MCF 10A (cell line): ENCODE measurements around the gene THSD7B. TPM values are rescaled to one million over a fixed set of nuclear protein-coding genes. Genes with fewer than 3 reads are reported as not detected.

Source experiments
- BruUV-seq: library from RNA; stranded (reverse); fragments of 400-500 nt; replicated peaks from 2 replicates; lab custom pipeline; 2021; lab: Mats Ljungman, UMichigan
- CTCF ChIA-PET: fragments of 300-600 bp; sonication (Branson Sonifier 250); formaldehyde crosslinking; extraction: SDS; loops from one replicate; lab custom pipeline; 2021; ENCODE audit warnings: antibody characterized with exemption, inconsistent platforms; lab: Yijun Ruan, JAX
- POLR2A ChIA-PET: fragments of 300-600, 350-650 bp; sonication (Branson Sonifier 250); formaldehyde crosslinking; extraction: SDS; loops from one replicate; lab custom pipeline; 2020; ENCODE audit warnings: antibody characterized with exemption, inconsistent platforms; lab: Yijun Ruan, JAX
- DNase-seq: peaks from one replicate; pipeline ENCODE4 v3.0.0-alpha.2; 2018; ENCODE audit not compliant: unreplicated experiment
- H3K27ac Mint-ChIP-seq: one replicate; pipeline ENCODE4 v1.8.0; 2022; ENCODE audit warnings: mild to moderate bottlenecking, low read depth, mixed read lengths; ENCODE audit not compliant: unreplicated experiment
- H3K27me3 Mint-ChIP-seq: one replicate; pipeline ENCODE4 v1.8.0; 2022; ENCODE audit warnings: mixed read lengths; ENCODE audit not compliant: insufficient read depth, unreplicated experiment
- H3K36me3 Mint-ChIP-seq: one replicate; pipeline ENCODE4 v1.8.0; 2022; ENCODE audit warnings: mild to moderate bottlenecking, moderate library complexity, mixed read lengths; ENCODE audit not compliant: insufficient read depth, unreplicated experiment
- H3K4me1 Mint-ChIP-seq: one replicate; pipeline ENCODE4 v1.8.0; 2022; ENCODE audit warnings: mixed read lengths; ENCODE audit not compliant: insufficient read depth, unreplicated experiment
- H3K4me3 Mint-ChIP-seq: one replicate; pipeline ENCODE4 v1.8.0; 2022; ENCODE audit warnings: mild to moderate bottlenecking, moderate library complexity, mixed read lengths; ENCODE audit not compliant: unreplicated experiment
- H3K9me3 Mint-ChIP-seq: one replicate; pipeline ENCODE4 v1.8.0; 2022; ENCODE audit warnings: mixed read lengths; ENCODE audit not compliant: unreplicated experiment
- intact Hi-C: fragments of 100-400 bp; cut with micrococcal nuclease; formaldehyde crosslinking; loops from 2 replicates; pipeline ENCODE4 v1.14.1; 2022
- total RNA-seq: library from RNA; stranded (reverse); gene quantifications from 2 replicates; pipeline ENCODE4 v1.2.3, GENCODE V29; 2022
- TF ChIP-seq, protein P1 (sequence below): fragments of 200-600 bp; IDR thresholded peaks from one replicate; pipeline ENCODE4 v1.8.0; 2022; ENCODE audit warnings: antibody characterized with exemption, mild to moderate bottlenecking; ENCODE audit not compliant: unreplicated experiment

The THSD7B gene
- total RNA-seq, 1 experiment from 2014 or later = not detected

DNA sequence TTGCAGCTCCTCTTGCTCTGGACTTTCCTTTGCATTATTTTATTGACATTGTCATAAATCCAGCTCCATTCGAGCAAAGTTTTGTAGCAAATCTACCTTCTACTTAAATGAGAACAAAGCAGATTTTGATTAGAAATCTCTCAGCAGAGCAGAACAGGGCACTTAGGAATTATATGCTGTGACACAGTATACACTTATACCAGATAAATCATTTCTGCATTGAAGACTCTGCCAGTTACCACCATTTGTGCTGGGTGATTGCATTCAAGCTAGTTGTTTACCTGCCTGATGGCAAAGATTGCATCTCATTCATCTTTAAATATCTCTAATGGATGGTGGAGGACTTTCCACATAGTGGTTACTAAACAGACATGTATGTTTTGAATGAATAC, 757.3 kb downstream of the THSD7B start:
- Mint-ChIP-seq H3K36me3 (no peaks in the 10 kb centered on the region), H3K27me3 (no peaks in the 10 kb centered on the region), H3K4me1 (peaks cover 8% of the 10 kb centered on the region), H3K9me3 (no peaks in the 10 kb centered on the region), H3K27ac (no peak overlapping the region), H3K4me3 (no peak overlapping the region)
- intact Hi-C loops = no loop called here
- POLR2A ChIA-PET = no interaction called here
- TF ChIP-seq, protein P1, sequence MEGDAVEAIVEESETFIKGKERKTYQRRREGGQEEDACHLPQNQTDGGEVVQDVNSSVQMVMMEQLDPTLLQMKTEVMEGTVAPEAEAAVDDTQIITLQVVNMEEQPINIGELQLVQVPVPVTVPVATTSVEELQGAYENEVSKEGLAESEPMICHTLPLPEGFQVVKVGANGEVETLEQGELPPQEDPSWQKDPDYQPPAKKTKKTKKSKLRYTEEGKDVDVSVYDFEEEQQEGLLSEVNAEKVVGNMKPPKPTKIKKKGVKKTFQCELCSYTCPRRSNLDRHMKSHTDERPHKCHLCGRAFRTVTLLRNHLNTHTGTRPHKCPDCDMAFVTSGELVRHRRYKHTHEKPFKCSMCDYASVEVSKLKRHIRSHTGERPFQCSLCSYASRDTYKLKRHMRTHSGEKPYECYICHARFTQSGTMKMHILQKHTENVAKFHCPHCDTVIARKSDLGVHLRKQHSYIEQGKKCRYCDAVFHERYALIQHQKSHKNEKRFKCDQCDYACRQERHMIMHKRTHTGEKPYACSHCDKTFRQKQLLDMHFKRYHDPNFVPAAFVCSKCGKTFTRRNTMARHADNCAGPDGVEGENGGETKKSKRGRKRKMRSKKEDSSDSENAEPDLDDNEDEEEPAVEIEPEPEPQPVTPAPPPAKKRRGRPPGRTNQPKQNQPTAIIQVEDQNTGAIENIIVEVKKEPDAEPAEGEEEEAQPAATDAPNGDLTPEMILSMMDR = no peak
- BruUV-seq = no TSS peak
- no peak for DNase-seq
- CTCF ChIA-PET = interaction anchor here (0.5 to 1.1 kb wide), 4 partner anchors 54 to 670 kb away, joined by 3 read pairs; no protein-coding TSS in a partner anchor

DNA sequence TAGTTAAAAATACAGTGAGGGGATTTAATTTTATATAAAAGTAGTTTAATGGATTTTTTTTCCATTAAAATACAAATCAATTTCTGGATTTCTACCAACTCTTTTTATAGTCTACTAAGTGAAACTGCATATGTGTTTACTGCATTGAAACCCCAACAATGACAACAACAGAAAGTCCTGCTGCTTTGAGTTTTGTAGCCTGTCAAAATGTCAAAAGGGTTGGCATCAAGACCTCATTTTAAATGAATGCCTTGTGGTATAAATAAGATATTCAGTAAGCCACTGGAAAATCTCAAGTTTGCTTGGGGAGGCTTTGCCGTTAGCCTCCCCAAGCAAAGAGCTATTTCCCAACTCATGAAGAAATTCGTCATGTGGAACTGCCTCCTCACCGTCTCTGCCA, 758.6 kb downstream of the THSD7B start:
- Mint-ChIP-seq H3K27ac (no peak overlapping the region), H3K9me3 (no peaks in the 10 kb centered on the region), H3K27me3 (no peaks in the 10 kb centered on the region), H3K4me1 (peaks cover 8% of the 10 kb centered on the region), H3K36me3 (no peaks in the 10 kb centered on the region), H3K4me3 (no peak overlapping the region)
- ChIA-PET CTCF (interaction anchor here (0.5 to 0.6 kb wide), 2 partner anchors 23 to 26 kb away, joined by 4 read pairs; no protein-coding TSS in a partner anchor), POLR2A (no interaction called here)
- TF ChIP-seq, protein P1 = no peak
- BruUV-seq = no TSS peak
- no peak for DNase-seq
- intact Hi-C loops = no loop called here

DNA sequence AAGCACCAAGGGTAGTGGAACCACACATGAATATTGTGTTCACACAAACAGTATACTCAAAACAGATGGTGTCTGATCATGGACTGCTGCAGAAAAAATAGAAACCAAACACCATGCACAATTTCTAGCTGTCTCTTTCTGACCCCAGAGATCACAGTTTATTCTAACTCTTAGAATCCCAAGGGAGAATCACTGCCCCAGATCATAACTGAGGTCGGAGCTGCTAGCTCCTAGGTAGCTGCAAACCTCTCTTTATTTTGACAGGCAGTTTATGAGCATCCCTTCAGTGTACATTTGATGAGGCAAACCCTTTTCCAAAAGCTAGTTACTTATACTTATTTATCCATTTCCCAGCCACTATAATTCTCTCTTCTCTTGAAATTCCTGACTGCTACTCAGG, 759.8 kb downstream of the THSD7B start:
- ChIA-PET CTCF (interaction anchor here (0.6 to 0.7 kb wide), 2 partner anchors 13 to 83 kb away, joined by 3 to 4 read pairs; no protein-coding TSS in a partner anchor), POLR2A (interaction anchor here (0.6 kb wide), 1 partner anchor 20 kb away, joined by 3 read pairs; no protein-coding TSS in a partner anchor)
- H3K4me3 Mint-ChIP-seq = no peak overlapping the region
- no TSS peak for BruUV-seq
- no peaks in the 10 kb centered on the region for H3K9me3 Mint-ChIP-seq
- H3K27ac Mint-ChIP-seq = no peak overlapping the region
- TF ChIP-seq, protein P1 = no peak
- H3K4me1 Mint-ChIP-seq = peaks cover 8% of the 10 kb centered on the region
- intact Hi-C loops = no loop called here
- no peaks in the 10 kb centered on the region for H3K36me3 Mint-ChIP-seq
- no peaks in the 10 kb centered on the region for H3K27me3 Mint-ChIP-seq
- no peak for DNase-seq

GRCh38 chr2:137525641-137526190, 760.4 kb downstream of the THSD7B start:
- no peak overlapping the region for H3K27ac Mint-ChIP-seq
- CTCF ChIA-PET = interaction anchor here (0.6 to 0.7 kb wide), 2 partner anchors 14 to 82 kb away, joined by 3 to 4 read pairs; no protein-coding TSS in a partner anchor
- no peaks in the 10 kb centered on the region for H3K9me3 Mint-ChIP-seq
- no peak for DNase-seq
- TF ChIP-seq, protein P1 = no peak
- BruUV-seq = no TSS peak
- no peaks in the 10 kb centered on the region for H3K36me3 Mint-ChIP-seq
- H3K4me3 Mint-ChIP-seq = no peak overlapping the region
- H3K4me1 Mint-ChIP-seq = peaks cover 8% of the 10 kb centered on the region
- intact Hi-C loops = no loop called here
- no peaks in the 10 kb centered on the region for H3K27me3 Mint-ChIP-seq
- POLR2A ChIA-PET = interaction anchor here (0.6 kb wide), 1 partner anchor 20 kb away, joined by 3 read pairs; no protein-coding TSS in a partner anchor
